OCI-LY7 (cell line): ENCODE measurements around the gene RGL1. TPM values are rescaled to one million over a fixed set of nuclear protein-coding genes. Genes with fewer than 3 reads are reported as not detected.

Experiments used
- BruUV-seq: library from RNA; stranded (reverse); fragments of 400-500 nt; replicated peaks from 2 replicates; lab custom pipeline; 2021; lab: Mats Ljungman, UMichigan
- CTCF ChIA-PET: fragments of 300-600 bp; sonication (Branson Sonifier 250); formaldehyde crosslinking; loops from one replicate; lab custom pipeline; 2022; ENCODE audit warnings: antibody characterized with exemption; ENCODE audit not compliant: unreplicated experiment; lab: Charles Lee
- POLR2A ChIA-PET: fragments of 300-600 bp; sonication (Branson Sonifier 250); formaldehyde crosslinking; loops from one replicate; lab custom pipeline; 2022; ENCODE audit warnings: antibody characterized with exemption; lab: Charles Lee
- DNase-seq: peaks from one replicate; pipeline ENCODE4 v3.0.0-alpha.2; 2015; ENCODE audit warnings: low spot score
- H2AFZ ChIP-seq: fragments of 200-600 bp; sonication (generic), shearing (Covaris generic); 2 replicates; pipeline ENCODE4 v1.6.1; 2014; ENCODE audit warnings: mild to moderate bottlenecking, antibody characterized with exemption, low read length, moderate library complexity
- H3K27ac ChIP-seq: fragments of 200-600 bp; sonication (generic); 2 replicates; pipeline ENCODE4 v1.5.1; 2014; ENCODE audit warnings: mixed run types, low read depth, mild to moderate bottlenecking, moderate library complexity, low read length, inconsistent platforms; ENCODE audit not compliant: poor library complexity, severe bottlenecking
- H3K36me3 ChIP-seq: fragments of 200-600 bp; sonication (generic); 2 replicates; pipeline ENCODE4 v1.6.1; 2014; ENCODE audit warnings: mild to moderate bottlenecking, antibody characterized with exemption, low read length, moderate library complexity, mixed read lengths; ENCODE audit not compliant: insufficient read depth
- H3K4me1 ChIP-seq: fragments of 200-600 bp; sonication (generic); 2 replicates; pipeline ENCODE4 v1.5.1; 2014; ENCODE audit warnings: mild to moderate bottlenecking, low read length; ENCODE audit not compliant: insufficient read depth, poor library complexity, severe bottlenecking
- H3K4me2 ChIP-seq: fragments of 200-600 bp; sonication (generic); 2 replicates; pipeline ENCODE4 v1.6.1; 2014; ENCODE audit warnings: mild to moderate bottlenecking, low read length
- H3K4me3 ChIP-seq: fragments of 200-600 bp; sonication (generic); 2 replicates; pipeline ENCODE4 v1.5.1; 2014; ENCODE audit warnings: mild to moderate bottlenecking, low read depth, low read length; ENCODE audit not compliant: poor library complexity, severe bottlenecking
- H3K79me2 ChIP-seq: fragments of 200-600 bp; sonication (generic); 2 replicates; pipeline ENCODE4 v1.6.1; 2016; ENCODE audit warnings: low read depth, mild to moderate bottlenecking, low read length, moderate library complexity, mixed read lengths; ENCODE audit not compliant: insufficient read depth
- H3K9me2 ChIP-seq: fragments of 200-600 bp; sonication (generic); 2 replicates; pipeline ENCODE4 v1.6.1; 2016; ENCODE audit warnings: mild to moderate bottlenecking, low read length, mixed read lengths; ENCODE audit not compliant: insufficient read depth
- H3K9me3 ChIP-seq: fragments of 200-600 bp; sonication (generic); 2 replicates; pipeline ENCODE4 v1.6.1; 2014; ENCODE audit warnings: mild to moderate bottlenecking, mixed run types, low read length, mixed read lengths
- H4K20me1 ChIP-seq: fragments of 200-600 bp; sonication (generic); 2 replicates; pipeline ENCODE4 v1.6.1; 2014; ENCODE audit warnings: mild to moderate bottlenecking, antibody characterized with exemption, low read length, moderate library complexity, mixed read lengths; ENCODE audit not compliant: insufficient read depth
- EZH2phosphoT487 ChIP-seq: fragments of 200-600 bp; sonication (generic); IDR thresholded peaks from 2 replicates; pipeline ENCODE4 v1.6.1; 2018; ENCODE audit warnings: low read depth, borderline replicate concordance, mild to moderate bottlenecking, mixed run types, antibody characterized with exemption, low read length, moderate library complexity, mixed read lengths
- intact Hi-C: fragments of 100-400 bp; cut with micrococcal nuclease; formaldehyde crosslinking; loops from one replicate; pipeline ENCODE4 v1.10.0; 2022; ENCODE audit not compliant: unreplicated experiment
- total RNA-seq, 2 experiments: library from RNA; depleted of rRNA in 1 of 2; stranded (reverse); fragments of >200 nt in 1 of 2; shearing (Covaris generic) in 1 of 2; gene quantifications; 2 replicates each; pipeline ENCODE4 v1.2.3, GENCODE V29; 2014 to 2022
- TF ChIP-seq, protein P1 (sequence below): fragments of 200-600 bp; sonication (generic); conservative IDR thresholded peaks from 2 replicates; pipeline ENCODE4 v1.5.1; 2014; ENCODE audit warnings: mild to moderate bottlenecking, antibody characterized with exemption, low read length, moderate library complexity, mixed read lengths

Gene RGL1
- total RNA-seq, 2 experiments from 2014 or later = 0.32 to 0.35 TPM

DNA sequence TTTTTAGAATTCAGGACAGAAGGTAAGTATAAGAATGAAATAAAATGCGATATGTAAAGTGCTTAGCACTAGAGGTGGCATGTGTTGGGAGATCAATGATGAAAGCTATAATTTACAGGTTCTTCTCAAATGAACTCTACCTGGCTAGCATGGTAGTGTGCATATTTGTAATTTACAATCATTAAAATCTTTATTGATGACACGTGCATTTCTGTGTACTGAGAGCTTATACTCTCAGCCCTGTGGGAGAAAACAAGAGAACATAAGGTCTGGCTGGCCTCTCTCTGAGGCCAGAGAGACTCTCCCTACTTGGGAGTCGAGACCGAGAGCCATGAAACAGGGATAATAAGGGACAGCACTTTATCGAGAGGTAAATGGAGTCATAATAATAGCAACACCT is 156.2 kb downstream of the RGL1 start:
- POLR2A ChIA-PET = no interaction called here
- Histone ChIP-seq H3K4me1 (peaks cover 4% of the 10 kb centered on the region), H3K9me3 (no peaks in the 10 kb centered on the region), H3K4me2 (no peak overlapping the region), H3K4me3 (no peak overlapping the region), H3K79me2 (no peaks in the 10 kb centered on the region), H3K9me2 (no peaks in the 10 kb centered on the region), H3K36me3 (no peaks in the 10 kb centered on the region), H2AFZ (no peak overlapping the region), H3K27ac (no peak overlapping the region), H4K20me1 (no peaks in the 10 kb centered on the region)
- CTCF ChIA-PET = no interaction called here
- DNase-seq = no peak
- BruUV-seq = no TSS peak
- intact Hi-C loops = no loop called here
- TF ChIP-seq, protein P1, sequence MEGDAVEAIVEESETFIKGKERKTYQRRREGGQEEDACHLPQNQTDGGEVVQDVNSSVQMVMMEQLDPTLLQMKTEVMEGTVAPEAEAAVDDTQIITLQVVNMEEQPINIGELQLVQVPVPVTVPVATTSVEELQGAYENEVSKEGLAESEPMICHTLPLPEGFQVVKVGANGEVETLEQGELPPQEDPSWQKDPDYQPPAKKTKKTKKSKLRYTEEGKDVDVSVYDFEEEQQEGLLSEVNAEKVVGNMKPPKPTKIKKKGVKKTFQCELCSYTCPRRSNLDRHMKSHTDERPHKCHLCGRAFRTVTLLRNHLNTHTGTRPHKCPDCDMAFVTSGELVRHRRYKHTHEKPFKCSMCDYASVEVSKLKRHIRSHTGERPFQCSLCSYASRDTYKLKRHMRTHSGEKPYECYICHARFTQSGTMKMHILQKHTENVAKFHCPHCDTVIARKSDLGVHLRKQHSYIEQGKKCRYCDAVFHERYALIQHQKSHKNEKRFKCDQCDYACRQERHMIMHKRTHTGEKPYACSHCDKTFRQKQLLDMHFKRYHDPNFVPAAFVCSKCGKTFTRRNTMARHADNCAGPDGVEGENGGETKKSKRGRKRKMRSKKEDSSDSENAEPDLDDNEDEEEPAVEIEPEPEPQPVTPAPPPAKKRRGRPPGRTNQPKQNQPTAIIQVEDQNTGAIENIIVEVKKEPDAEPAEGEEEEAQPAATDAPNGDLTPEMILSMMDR = no peak
- TF ChIP-seq EZH2phosphoT487 = no peak

DNA sequence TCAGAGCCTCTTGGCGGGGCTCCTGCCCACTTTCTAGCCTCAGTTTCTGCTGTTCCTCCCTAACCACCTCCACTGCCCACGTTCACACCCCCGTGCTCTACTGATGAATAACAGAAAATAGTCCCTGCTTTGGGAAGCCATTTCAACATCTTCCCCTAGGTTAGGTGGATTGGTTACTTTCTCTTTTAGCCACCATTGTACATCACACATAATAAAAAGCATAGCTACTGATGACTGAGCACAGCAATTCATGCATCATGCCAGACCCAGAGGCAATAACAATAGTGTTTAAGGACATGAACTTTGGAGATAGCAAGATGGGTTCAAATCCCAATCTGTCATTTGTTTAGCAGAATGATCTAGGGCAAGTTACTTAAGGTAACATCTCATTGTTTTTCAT is 158.0 kb downstream of the RGL1 start:
- Histone ChIP-seq H3K27ac (no peak overlapping the region), H2AFZ (no peak overlapping the region), H3K4me3 (no peak overlapping the region), H3K4me2 (no peak overlapping the region), H3K36me3 (no peaks in the 10 kb centered on the region), H4K20me1 (no peaks in the 10 kb centered on the region), H3K9me2 (no peaks in the 10 kb centered on the region), H3K79me2 (no peaks in the 10 kb centered on the region), H3K4me1 (no peaks in the 10 kb centered on the region), H3K9me3 (no peaks in the 10 kb centered on the region)
- intact Hi-C loops = no loop called here
- no peak for DNase-seq
- ChIA-PET POLR2A (no interaction called here), CTCF (no interaction called here)
- BruUV-seq = no TSS peak
- no peak for TF ChIP-seq EZH2phosphoT487
- TF ChIP-seq, protein P1 = no peak

DNA sequence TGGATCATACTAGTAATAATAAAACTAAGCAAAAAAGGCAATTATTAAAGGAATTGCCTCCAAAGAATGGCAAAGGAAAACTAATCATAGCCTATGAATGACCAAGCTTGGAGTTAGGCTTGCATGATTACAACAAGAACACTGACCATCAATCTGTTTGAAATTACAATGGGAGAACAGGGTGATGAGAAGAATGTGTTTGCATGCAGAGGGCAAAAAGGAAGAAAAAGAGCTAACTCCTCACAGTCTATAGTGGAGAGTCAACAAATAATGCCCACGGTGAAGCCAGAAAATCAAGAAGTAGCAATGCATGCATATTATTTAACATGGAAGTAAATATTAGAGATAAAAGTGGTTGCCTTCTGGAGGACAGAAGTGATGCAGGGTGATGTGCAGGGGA is 160.8 kb downstream of the RGL1 start:
- Histone ChIP-seq H3K4me2 (no peak overlapping the region), H3K9me2 (no peaks in the 10 kb centered on the region), H4K20me1 (no peaks in the 10 kb centered on the region), H3K4me1 (no peaks in the 10 kb centered on the region), H3K36me3 (no peaks in the 10 kb centered on the region), H3K27ac (no peak overlapping the region), H3K79me2 (no peaks in the 10 kb centered on the region), H2AFZ (no peak overlapping the region), H3K9me3 (no peaks in the 10 kb centered on the region), H3K4me3 (no peak overlapping the region)
- intact Hi-C loops = no loop called here
- no peak for DNase-seq
- BruUV-seq = no TSS peak
- no peak for TF ChIP-seq EZH2phosphoT487
- TF ChIP-seq, protein P1 = no peak
- POLR2A ChIA-PET = no interaction called here
- CTCF ChIA-PET = no interaction called here
